ENCODE measurements around the gene PTOV1. TPM values are rescaled to one million over a fixed set of nuclear protein-coding genes. Genes with fewer than 3 reads are reported as not detected.

Gene PTOV1
- total and polyA plus RNA-seq, 2 of the 8 experiments (the other 6 are each of a cell fraction or from before 2014, with no cell fraction given) = 147 to 251 TPM

- peaks cover 18% of the 10 kb centered on the region for H3K79me1 ChIP-seq (ENCODE audit: low read depth, low read length)
- CTCF ChIA-PET (ENCODE audit: partially characterized antibody) = interaction anchor here (0.6 to 1.8 kb wide), 6 partner anchors 13 to 160 kb away, joined by 3 to 7 read pairs (median 3); partner anchors contain the start of gene ADM5
Measured at GRCh38 chr19:49850221-49850486, 805 bp upstream of the PTOV1 start.

More at GRCh38 chr19:49850221-49850486, 805 bp upstream of the PTOV1 start:
- Histone ChIP-seq H3K9me3 (ENCODE audit: insufficient read depth in 2 of 2, low read depth in 1 of 2, low read length in 1 of 2) (no peaks in the 10 kb centered on the region), H2BK15ac (ENCODE audit: low read length) (no peak overlapping the region), H3K36me3 (ENCODE audit: control insufficient read depth in 2 of 4, insufficient read depth in 4 of 4, low read length in 3 of 4) (peaks cover 0 to 16% (median 7%) of the 10 kb centered on the region in 4 experiments; a peak in 3 of 8 replicates), H4K91ac (replicated peaks; ENCODE audit: insufficient read length, low read length) (no peak overlapping the region), H2BK12ac (ENCODE audit: low read depth, low read length) (0 out of 2 replicates have a peak overlapping the region, but pooled peaks have one; percentile 60), H3K4me3 (ENCODE audit: extremely low read depth in 1 of 4, insufficient read depth in 2 of 4, low read depth in 3 of 4, low read length in 4 of 4) (peak overlapping the region; percentile 64 to 88 (median 80); a peak in 7 of 8 replicates), H3K79me2 (ENCODE audit: control insufficient read depth in 1 of 2, insufficient read depth in 2 of 2, low read length in 2 of 2) (peaks cover 17 to 28% of the 10 kb centered on the region in 2 experiments), H2BK5ac (ENCODE audit: low read depth, low read length) (no peak overlapping the region), H3K14ac (ENCODE audit: insufficient read length) (no peak overlapping the region), H3K23ac (ENCODE audit: insufficient read length) (no peak overlapping the region), H3K27ac (ENCODE audit: low read depth, low read length) (no peak overlapping the region), H3K23me2 (ENCODE audit: low read depth, low read length) (peaks cover 10% of the 10 kb centered on the region; the same call in 1 of the 2 replicates), H3K9ac (replicated peaks in 1 of 4; ENCODE audit: extremely low read depth in 1 of 4, low read depth in 3 of 4, low read length in 3 of 4) (peak overlapping the region in 1 of 4 experiments; percentile 68; a peak in 4 of 7 replicates), H4K5ac (ENCODE audit: insufficient read length, low read depth, low read length) (no peak overlapping the region), H2AK5ac (ENCODE audit: low read depth, low read length) (peak overlapping the region; percentile 93; the same call in 1 of the 2 replicates), H3K18ac (ENCODE audit: extremely low read depth, low read length) (no peak overlapping the region), H3K4me2 (ENCODE audit: insufficient read depth in 1 of 2, low read depth in 2 of 2, low read length in 2 of 2) (peak overlapping the region; percentile 72 to 74), H3K27me3 (replicated peaks in 1 of 4; ENCODE audit: control insufficient read depth in 3 of 4, extremely low read depth in 1 of 4, insufficient read depth in 3 of 4, low read length in 3 of 4) (no peaks in the 10 kb centered on the region; a peak in 1 of 7 replicates), H2BK20ac (ENCODE audit: low read length) (no peak overlapping the region), H3K56ac (replicated peaks; ENCODE audit: insufficient read length, low read depth, low read length) (no peak overlapping the region), H2AFZ (ENCODE audit: low read length) (no peak overlapping the region), H4K20me1 (replicated peaks in 1 of 2; ENCODE audit: control insufficient read depth in 1 of 2, insufficient read depth in 2 of 2, low read length in 2 of 2) (peaks cover 22 to 30% of the 10 kb centered on the region in 2 experiments), H4K8ac (ENCODE audit: extremely low read depth, insufficient read depth, low read length) (no peak overlapping the region), H2BK120ac (replicated peaks; ENCODE audit: low read depth, low read length) (no peak overlapping the region), H3K4ac (replicated peaks; ENCODE audit: insufficient read length, low read depth, low read length) (no peak overlapping the region), H3K4me1 (replicated peaks in 1 of 4; ENCODE audit: control insufficient read depth in 3 of 4, insufficient read depth in 4 of 4, low read length in 3 of 4) (peaks cover 3 to 9% (median 6%) of the 10 kb centered on the region in 4 experiments)
- POLR2A ChIA-PET (ENCODE audit: partially characterized antibody) = interaction anchor here (0.7 to 12.4 kb wide), 29 partner anchors 9 to 174 kb away, joined by 3 to 247 read pairs (median 5); partner anchors contain the start of genes ADM5, AKT1S1, AP2A1 and ATF5
- DNase-seq (ENCODE audit: low read depth in 1 of 2, low spot score in 2 of 2) = no peak
- 62% methylated on average over 12 of the region's 12 CpGs; no CpG with 5 or more reads in 1 of the 2 experiments for WGBS, 2 experiments (ENCODE audit: extremely low coverage in 1 of 2, insufficient coverage in 1 of 2, insufficient read length in 1 of 2, insufficient replicate concordance in 2 of 2, low coverage in 1 of 2, low lambda C conversion rate in 2 of 2, missing lambda C conversion rate in 1 of 2)
- TF ChIP-seq KDM1A (IDR thresholded peaks at IDR 0.05; ENCODE audit: borderline replicate concordance, low read length) = no peak
- TF ChIP-seq RNF2 (IDR thresholded peaks at IDR 0.05; ENCODE audit: borderline replicate concordance, low read depth, low read length, missing control alignments, poor library complexity, severe bottlenecking) = no peak
- TF ChIP-seq MAFK (IDR thresholded peaks at IDR 0.05; ENCODE audit: low read depth, low read length) = no peak
- no peak for TF ChIP-seq BCL11A (IDR thresholded peaks at IDR 0.05; ENCODE audit: low read depth in 2 of 2, low read length in 2 of 2)
- TF ChIP-seq CBX8 (IDR thresholded peaks at IDR 0.05; ENCODE audit: borderline replicate concordance, low read depth, low read length) = no peak
- TF ChIP-seq MAX (IDR thresholded peaks at IDR 0.05) = no peak
- no peak for FAIRE-seq

Measured in H1 (cell line).